ENCODE results near the gene DALRD3.

Gene DALRD3, protein sequence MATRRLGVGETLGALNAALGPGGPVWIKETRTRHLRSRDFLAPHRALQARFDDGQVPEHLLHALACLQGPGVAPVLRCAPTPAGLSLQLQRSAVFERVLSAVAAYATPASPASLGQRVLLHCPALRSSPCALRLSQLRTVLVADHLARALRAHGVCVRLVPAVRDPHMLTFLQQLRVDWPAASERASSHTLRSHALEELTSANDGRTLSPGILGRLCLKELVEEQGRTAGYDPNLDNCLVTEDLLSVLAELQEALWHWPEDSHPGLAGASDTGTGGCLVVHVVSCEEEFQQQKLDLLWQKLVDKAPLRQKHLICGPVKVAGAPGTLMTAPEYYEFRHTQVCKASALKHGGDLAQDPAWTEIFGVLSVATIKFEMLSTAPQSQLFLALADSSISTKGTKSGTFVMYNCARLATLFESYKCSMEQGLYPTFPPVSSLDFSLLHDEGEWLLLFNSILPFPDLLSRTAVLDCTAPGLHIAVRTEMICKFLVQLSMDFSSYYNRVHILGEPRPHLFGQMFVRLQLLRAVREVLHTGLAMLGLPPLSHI

GRCh38 chr3:49017971-49018706 lies at the start of gene DALRD3:
TSS of gene DALRD3 (minus strand) at chr3:49018580. CDS start at chr3:49018564, 16 bp downstream.
- in situ Hi-C loops (cut with HindIII; ENCODE audit: low sequenced_read_pairs): no loop called here
- peak; percentile 55 for DNase-seq (ENCODE audit: low read depth, low spot score)
- TF ChIP-seq, protein P1, sequence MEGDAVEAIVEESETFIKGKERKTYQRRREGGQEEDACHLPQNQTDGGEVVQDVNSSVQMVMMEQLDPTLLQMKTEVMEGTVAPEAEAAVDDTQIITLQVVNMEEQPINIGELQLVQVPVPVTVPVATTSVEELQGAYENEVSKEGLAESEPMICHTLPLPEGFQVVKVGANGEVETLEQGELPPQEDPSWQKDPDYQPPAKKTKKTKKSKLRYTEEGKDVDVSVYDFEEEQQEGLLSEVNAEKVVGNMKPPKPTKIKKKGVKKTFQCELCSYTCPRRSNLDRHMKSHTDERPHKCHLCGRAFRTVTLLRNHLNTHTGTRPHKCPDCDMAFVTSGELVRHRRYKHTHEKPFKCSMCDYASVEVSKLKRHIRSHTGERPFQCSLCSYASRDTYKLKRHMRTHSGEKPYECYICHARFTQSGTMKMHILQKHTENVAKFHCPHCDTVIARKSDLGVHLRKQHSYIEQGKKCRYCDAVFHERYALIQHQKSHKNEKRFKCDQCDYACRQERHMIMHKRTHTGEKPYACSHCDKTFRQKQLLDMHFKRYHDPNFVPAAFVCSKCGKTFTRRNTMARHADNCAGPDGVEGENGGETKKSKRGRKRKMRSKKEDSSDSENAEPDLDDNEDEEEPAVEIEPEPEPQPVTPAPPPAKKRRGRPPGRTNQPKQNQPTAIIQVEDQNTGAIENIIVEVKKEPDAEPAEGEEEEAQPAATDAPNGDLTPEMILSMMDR (IDR thresholded peaks at IDR 0.05; ENCODE audit: low read depth, low read length): no peak

GRCh38 chr3:49058011-49058410 lies 39.6 kb upstream of the DALRD3 start:
- H3K4me3 ChIP-seq (ENCODE audit: low read depth, low read length): no peak overlapping the region
- in situ Hi-C loops (cut with HindIII; ENCODE audit: low sequenced_read_pairs): no loop called here
- no peak for DNase-seq (ENCODE audit: low read depth, low spot score)
- TF ChIP-seq, protein P1 (IDR thresholded peaks at IDR 0.05; ENCODE audit: low read depth, low read length): no peak

More at GRCh38 chr3:49017971-49018706, at the start of gene DALRD3:
- peak within 1 kb of the TSS; percentile 74 for H3K4me3 ChIP-seq (ENCODE audit: low read depth, low read length)

DNA sequence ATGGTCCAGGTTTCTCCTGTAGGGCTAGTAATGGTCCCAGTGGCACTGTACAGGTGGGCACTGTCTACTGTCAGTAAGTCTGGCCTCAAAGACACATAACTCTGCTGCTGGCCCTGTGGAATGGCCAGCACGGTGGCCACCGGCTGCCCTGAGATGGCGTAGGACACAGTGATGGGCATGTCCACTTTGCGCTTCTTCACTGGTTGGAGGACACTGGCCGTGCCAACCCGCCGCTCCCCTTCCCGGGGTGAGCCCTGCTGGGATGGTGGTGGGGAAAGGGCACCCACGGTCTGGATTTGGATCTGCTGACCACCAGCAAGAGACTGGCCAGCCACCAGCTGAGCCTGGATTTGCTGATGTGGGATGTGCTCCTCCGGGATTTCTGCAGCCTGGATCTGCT lies 38.9 kb upstream of the DALRD3 start:
- in situ Hi-C loops (cut with HindIII; ENCODE audit: low sequenced_read_pairs): no loop called here
- DNase-seq (ENCODE audit: low read depth, low spot score): no peak
- no peak overlapping the region for H3K4me3 ChIP-seq (ENCODE audit: low read depth, low read length)
- TF ChIP-seq, protein P1 (IDR thresholded peaks at IDR 0.05; ENCODE audit: low read depth, low read length): no peak

DNA sequence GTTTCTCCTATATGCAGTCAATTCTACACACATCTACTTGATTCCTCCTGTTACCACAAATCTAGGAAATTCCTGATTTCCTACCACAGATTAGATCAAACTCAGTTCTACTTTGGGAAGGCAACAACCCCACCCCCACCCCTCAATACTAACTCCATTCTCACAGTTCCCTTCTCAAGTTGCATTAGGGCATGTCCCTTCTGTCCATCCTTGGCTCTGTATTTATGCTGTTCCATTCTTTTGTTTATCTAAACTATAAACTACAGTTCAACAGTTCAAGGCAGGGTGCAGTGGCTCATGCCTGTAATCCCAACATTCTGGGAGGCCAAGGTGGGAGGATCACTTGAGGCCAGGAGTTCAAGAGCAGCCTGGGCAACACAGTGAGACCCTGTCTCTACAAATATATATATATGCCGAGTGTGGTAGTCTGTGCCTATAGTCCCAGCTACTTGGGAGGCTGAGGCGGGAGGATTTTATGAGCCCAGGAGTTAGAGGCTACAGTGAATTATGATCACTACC lies 36.0 kb upstream of the DALRD3 start:
- in situ Hi-C loops (cut with HindIII; ENCODE audit: low sequenced_read_pairs): no loop called here
- DNase-seq (ENCODE audit: low read depth, low spot score): no peak
- no peak overlapping the region for H3K4me3 ChIP-seq (ENCODE audit: low read depth, low read length)
- TF ChIP-seq, protein P1 (IDR thresholded peaks at IDR 0.05; ENCODE audit: low read depth, low read length): no peak

GRCh38 chr3:49053543-49053942 lies 35.2 kb upstream of the DALRD3 start:
- no peak for DNase-seq (ENCODE audit: low read depth, low spot score)
- TF ChIP-seq, protein P1 (IDR thresholded peaks at IDR 0.05; ENCODE audit: low read depth, low read length): no peak
- H3K4me3 ChIP-seq (ENCODE audit: low read depth, low read length): no peak overlapping the region
- in situ Hi-C loops (cut with HindIII; ENCODE audit: low sequenced_read_pairs): no loop called here

DNA sequence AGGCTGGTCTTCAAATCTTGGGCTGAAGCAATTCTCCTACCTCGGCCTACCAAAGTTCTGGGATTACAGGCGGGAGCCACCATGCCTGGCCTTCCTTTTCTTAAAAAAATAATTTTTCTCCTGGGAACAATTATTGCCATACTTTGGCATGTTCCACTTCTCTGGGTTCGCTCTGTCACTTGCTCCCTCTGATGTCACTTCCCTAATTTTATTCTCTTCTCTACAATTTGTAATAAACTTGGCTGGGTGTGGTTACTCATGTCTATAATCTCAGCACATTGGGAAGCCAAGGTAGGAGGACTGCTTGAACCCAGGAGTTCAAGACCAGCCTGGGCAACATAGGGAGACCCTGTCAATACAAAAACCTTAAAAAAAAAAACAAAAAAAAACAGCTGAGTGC lies 16.9 kb upstream of the DALRD3 start:
- H3K4me3 ChIP-seq (ENCODE audit: low read depth, low read length): no peak overlapping the region
- in situ Hi-C loops (cut with HindIII; ENCODE audit: low sequenced_read_pairs): no loop called here
- DNase-seq (ENCODE audit: low read depth, low spot score): no peak
- TF ChIP-seq, protein P1 (IDR thresholded peaks at IDR 0.05; ENCODE audit: low read depth, low read length): no peak

All from astrocyte of the spinal cord (primary cell).